Upper lobe of left lung (tissue), 6 donors: ENCODE data around the gene TNNI2. TPM values are rescaled to one million over a fixed set of nuclear protein-coding genes. Genes with fewer than 3 reads are reported as not detected.

Experiments
- ATAC-seq, 2 donors: fragments of 200-7000 bp; cut with Tn5 transposase; one replicate each; pipeline ENCODE4 v1.9.1; 2022; ENCODE audit warnings: mild to moderate bottlenecking in 2 of 2, moderate library complexity in 2 of 2; ENCODE audit not compliant: low FRiP score in 2 of 2
- DNase-seq, 2 donors: peaks; one replicate each; pipeline ENCODE4 v3.0.0-alpha.2; 2019 to 2020
- H3K27ac ChIP-seq, 4 donors: fragments of 200-600 bp; sonication (generic); one replicate each; pipeline ENCODE4 v1.5.1; 2016 to 2019
- H3K27me3 ChIP-seq, 4 donors: fragments of 200-600 bp; sonication (generic); one replicate each; pipeline ENCODE4 v1.5.1; 2017 to 2019
- H3K36me3 ChIP-seq, 4 donors: fragments of 200-600 bp; sonication (generic); one replicate each; pipeline ENCODE4 v1.5.1; 2016 to 2019
- H3K4me1 ChIP-seq, 4 donors: fragments of 200-600 bp; sonication (generic); one replicate each; pipeline ENCODE4 v1.5.1; 2018 to 2019
- H3K4me3 ChIP-seq, 4 donors: fragments of 200-600 bp; sonication (generic); one replicate each; pipeline ENCODE4 v1.5.1; 2017 to 2019; ENCODE audit warnings: mild to moderate bottlenecking in 2 of 4, moderate library complexity in 1 of 4
- H3K9me3 ChIP-seq, 4 donors: fragments of 200-600 bp; sonication (generic); one replicate each; pipeline ENCODE4 v1.5.1; 2018 to 2019
- EP300 ChIP-seq, 4 donors: sonication (generic); formaldehyde crosslinking; IDR thresholded peaks; one replicate each; pipeline ENCODE4 v1.5.1; 2017; ENCODE audit warnings: antibody characterized with exemption in 4 of 4, control low read depth in 2 of 4
- POLR2A ChIP-seq, 4 donors: fragments of 450-650 bp; IDR thresholded peaks; one replicate each; pipeline ENCODE4 v1.5.1; 2016 to 2017; ENCODE audit warnings: antibody characterized with exemption in 4 of 4, mild to moderate bottlenecking in 2 of 4
- POLR2AphosphoS5 ChIP-seq, 2 donors: sonication (generic); formaldehyde crosslinking; IDR thresholded peaks; one replicate each; pipeline ENCODE4 v1.5.1; 2017; ENCODE audit warnings: antibody characterized with exemption in 2 of 2
- WGBS, 2 donors: methylation state at CpG; one replicate each; pipeline ENCODE4 v1.1.5; 2017 to 2018; 5-methylcytosine and 5-hydroxymethylcytosine counted together
- total RNA-seq, 6 donors: library from RNA; depleted of rRNA in 4 of 6; stranded (reverse); fragments of >200 nt in 4 of 6; gene quantifications; one replicate each; pipeline versions ENCODE4 v1.1.0 to v1.2.1, GENCODE V29; 2016 to 2021
- TF ChIP-seq, protein P1 (sequence below), 6 experiments: fragments of 450-650 bp in 4 of 6; fragments of 200-600 bp in 2 of 6; sonication (generic) in 2 of 6; IDR thresholded peaks; one replicate each; pipeline ENCODE4 v1.5.1; 2016 to 2019; ENCODE audit warnings: antibody characterized with exemption in 6 of 6
- donor health status: DM: no; HTN: no; CAD: no; lungs with moderate emphysema.
- donor health status: DM: no; HTN: yes; CAD: no; lungs with severe emphysema.

Gene TNNI2
- total RNA-seq, 6 donors from 2014 or later = 7.3 to 28.3 (median 16.7) TPM

DNA sequence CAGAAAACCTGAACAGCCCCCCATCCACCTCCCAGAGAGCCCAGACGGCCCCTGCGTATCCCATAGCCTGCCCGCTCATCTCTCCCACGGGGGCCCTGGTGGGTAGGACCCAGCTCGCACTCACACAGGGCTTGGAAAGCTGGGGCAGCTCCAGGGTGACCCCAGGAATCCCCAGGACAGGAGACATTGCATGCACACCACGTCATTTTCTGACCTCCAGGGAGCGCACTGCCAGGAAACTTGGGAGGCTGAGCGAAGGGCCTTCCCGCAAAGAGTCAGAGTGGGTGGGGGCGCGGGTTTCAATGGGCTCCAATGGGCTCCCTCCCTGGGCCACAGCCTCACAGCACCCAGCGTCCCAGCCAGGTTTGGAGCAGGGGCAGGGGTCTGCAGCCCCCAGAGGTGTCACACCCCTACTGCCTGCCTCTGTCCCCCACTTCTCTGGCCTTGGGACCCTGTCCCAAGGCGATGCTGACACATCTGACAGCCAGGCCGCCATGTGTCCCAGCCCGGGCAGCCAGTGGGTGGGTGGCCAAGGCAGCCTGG is 12.2 kb upstream of the TNNI2 start:
- Histone ChIP-seq H3K27ac (peak overlapping the region; percentile 60 to 80 (median 75)), H3K9me3 (no peaks in the 10 kb centered on the region), H3K4me3 (no peak overlapping the region), H3K36me3 (no peaks in the 10 kb centered on the region), H3K4me1 (peaks cover 6 to 48% (median 42%) of the 10 kb centered on the region in 4 donors), H3K27me3 (no peaks in the 10 kb centered on the region)
- TF ChIP-seq EP300 (IDR thresholded peaks at IDR 0.05) (peak in 1 of 4 donors; percentile 46), POLR2AphosphoS5 (IDR thresholded peaks at IDR 0.05) (peak in 1 of 2 donors; percentile 63), POLR2A (IDR thresholded peaks at IDR 0.05) (no peak)
- TF ChIP-seq, protein P1, sequence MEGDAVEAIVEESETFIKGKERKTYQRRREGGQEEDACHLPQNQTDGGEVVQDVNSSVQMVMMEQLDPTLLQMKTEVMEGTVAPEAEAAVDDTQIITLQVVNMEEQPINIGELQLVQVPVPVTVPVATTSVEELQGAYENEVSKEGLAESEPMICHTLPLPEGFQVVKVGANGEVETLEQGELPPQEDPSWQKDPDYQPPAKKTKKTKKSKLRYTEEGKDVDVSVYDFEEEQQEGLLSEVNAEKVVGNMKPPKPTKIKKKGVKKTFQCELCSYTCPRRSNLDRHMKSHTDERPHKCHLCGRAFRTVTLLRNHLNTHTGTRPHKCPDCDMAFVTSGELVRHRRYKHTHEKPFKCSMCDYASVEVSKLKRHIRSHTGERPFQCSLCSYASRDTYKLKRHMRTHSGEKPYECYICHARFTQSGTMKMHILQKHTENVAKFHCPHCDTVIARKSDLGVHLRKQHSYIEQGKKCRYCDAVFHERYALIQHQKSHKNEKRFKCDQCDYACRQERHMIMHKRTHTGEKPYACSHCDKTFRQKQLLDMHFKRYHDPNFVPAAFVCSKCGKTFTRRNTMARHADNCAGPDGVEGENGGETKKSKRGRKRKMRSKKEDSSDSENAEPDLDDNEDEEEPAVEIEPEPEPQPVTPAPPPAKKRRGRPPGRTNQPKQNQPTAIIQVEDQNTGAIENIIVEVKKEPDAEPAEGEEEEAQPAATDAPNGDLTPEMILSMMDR (IDR thresholded peaks at IDR 0.05) = peak in 1 of 6 experiments; percentile 4
- peak in 1 of 2 donors; percentile 1 for ATAC-seq
- peak; percentile 47 to 62 for DNase-seq
- WGBS, 2 donors = 66 to 73% methylated on average over 12 to 15 of the region's 15 CpGs

DNA sequence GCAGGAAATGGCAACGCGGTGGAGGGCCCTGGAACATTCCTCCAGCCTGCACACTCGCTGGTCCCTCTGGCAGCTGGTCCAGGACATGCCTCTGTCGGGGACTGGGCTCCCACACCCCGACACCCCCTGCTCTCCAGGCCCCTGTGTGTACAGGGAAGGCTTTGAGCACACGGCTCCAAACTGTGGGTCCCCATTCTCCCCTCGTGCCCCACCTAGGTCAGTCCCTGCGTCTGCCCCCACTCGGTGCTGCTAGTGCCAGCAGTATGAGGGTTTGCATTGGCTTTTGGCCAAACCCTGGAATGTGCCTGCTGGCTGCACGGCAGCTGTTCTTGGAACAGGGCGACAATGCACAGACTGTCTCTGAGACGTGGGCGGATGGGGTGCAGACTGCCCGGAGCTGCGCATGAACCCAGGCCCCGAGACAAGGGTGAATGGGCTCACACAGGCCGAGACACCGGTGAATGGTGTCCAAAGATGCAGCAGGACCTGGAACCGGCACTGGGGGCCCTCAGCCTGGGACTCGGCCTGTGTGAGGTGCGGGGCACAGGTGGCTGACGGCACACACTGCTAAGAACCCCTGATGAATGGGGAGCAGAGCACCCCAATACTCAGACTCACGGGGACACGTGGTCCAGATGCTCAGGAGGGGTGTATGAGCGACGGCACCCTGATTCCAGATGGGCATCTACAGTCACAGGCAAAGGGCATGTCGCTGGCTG is 11.5 kb upstream of the TNNI2 start:
- no peaks in the 10 kb centered on the region for H3K27me3 ChIP-seq
- peak in 1 of 4 donors; percentile 55 for TF ChIP-seq EP300 (IDR thresholded peaks at IDR 0.05)
- TF ChIP-seq POLR2A (IDR thresholded peaks at IDR 0.05) = peak in 1 of 4 donors; percentile 45
- TF ChIP-seq, protein P1 (IDR thresholded peaks at IDR 0.05) = no peak
- TF ChIP-seq POLR2AphosphoS5 (IDR thresholded peaks at IDR 0.05) = peak in 1 of 2 donors; percentile 38
- peak overlapping the region; percentile 60 to 80 (median 75) for H3K27ac ChIP-seq
- WGBS, 2 donors = 62 to 64% methylated on average over 12 to 27 of the region's 27 CpGs
- no peaks in the 10 kb centered on the region for H3K36me3 ChIP-seq
- DNase-seq (peak; percentile 82 to 90), ATAC-seq (peak; percentile 8 to 70)
- H3K4me3 ChIP-seq = no peak overlapping the region
- H3K9me3 ChIP-seq = no peaks in the 10 kb centered on the region
- H3K4me1 ChIP-seq = peaks cover 7 to 55% (median 47%) of the 10 kb centered on the region in 4 donors

DNA sequence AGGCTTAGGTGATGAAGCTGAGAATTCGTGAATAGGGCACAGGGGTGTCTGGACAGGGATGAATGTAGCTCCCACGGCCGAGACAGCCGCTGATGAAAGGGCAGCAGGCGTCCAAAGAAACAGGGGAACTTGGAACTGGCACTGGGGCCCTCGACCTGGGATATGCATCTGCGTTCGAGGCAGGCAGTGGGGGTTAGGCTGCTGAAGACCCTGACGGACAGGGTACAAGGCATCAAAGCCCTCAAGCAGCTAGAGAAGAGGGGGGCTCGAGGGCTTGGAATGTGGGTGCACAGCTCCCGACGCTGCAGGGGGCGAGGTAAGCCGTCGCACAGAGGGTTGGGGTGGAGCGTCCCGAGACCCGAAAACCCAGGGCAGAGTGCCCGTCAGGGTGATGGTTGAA is 10.8 kb upstream of the TNNI2 start:
- H3K27me3 ChIP-seq = no peaks in the 10 kb centered on the region
- peaks cover 13 to 62% (median 52%) of the 10 kb centered on the region in 4 donors for H3K4me1 ChIP-seq
- no peaks in the 10 kb centered on the region for H3K36me3 ChIP-seq
- H3K9me3 ChIP-seq = no peaks in the 10 kb centered on the region
- TF ChIP-seq POLR2AphosphoS5 (IDR thresholded peaks at IDR 0.05) = no peak
- TF ChIP-seq, protein P1 (IDR thresholded peaks at IDR 0.05) = no peak
- no peak for TF ChIP-seq EP300 (IDR thresholded peaks at IDR 0.05)
- no peak for TF ChIP-seq POLR2A (IDR thresholded peaks at IDR 0.05)
- no peak overlapping the region for H3K4me3 ChIP-seq
- peak in 1 of 2 donors; percentile 46 for DNase-seq
- 80 to 82% methylated on average over 19 of the region's 19 CpGs for WGBS, 2 donors
- H3K27ac ChIP-seq = peak overlapping the region; percentile 38 to 80 (median 70)
- no peak for ATAC-seq

GRCh38 chr11:1828542-1828941 is 10.2 kb upstream of the TNNI2 start:
- ATAC-seq = no peak

More at GRCh38 chr11:1828542-1828941, 10.2 kb upstream of the TNNI2 start:
- Histone ChIP-seq H3K27ac (peak overlapping the region in 2 of 4 donors; percentile 18 to 80), H3K4me3 (no peak overlapping the region), H3K36me3 (no peaks in the 10 kb centered on the region), H3K4me1 (peaks cover 13 to 68% (median 52%) of the 10 kb centered on the region in 4 donors), H3K9me3 (no peaks in the 10 kb centered on the region), H3K27me3 (no peaks in the 10 kb centered on the region)
- WGBS, 2 donors = 80 to 89% methylated on average over 11 to 12 of the region's 12 CpGs
- TF ChIP-seq, protein P1 (IDR thresholded peaks at IDR 0.05) = no peak
- DNase-seq = no peak
